Liver (tissue), 9 donors: ENCODE measurements around the gene KRTAP1-1. TPM values are rescaled to one million over a fixed set of nuclear protein-coding genes. Genes with fewer than 3 reads are reported as not detected.

ENCODE experiments used
- DNase-seq: peaks from one replicate; pipeline ENCODE4 v3.0.0-alpha.2; 2017; ENCODE audit warnings: low spot score
- H3K27ac ChIP-seq, 2 donors: one replicate each; pipeline ENCODE4 v1.7.0; 2013; ENCODE audit warnings: inconsistent platforms in 2 of 2, low read length in 2 of 2, control low read depth in 1 of 2, low read depth in 1 of 2, mild to moderate bottlenecking in 1 of 2
- H3K27me3 ChIP-seq, 4 donors: one replicate each; pipeline versions ENCODE4 v1.6.1 to v1.7.0; 2013; ENCODE audit warnings: low read length in 3 of 4, inconsistent platforms in 1 of 4, mild to moderate bottlenecking in 1 of 4, moderate library complexity in 1 of 4; ENCODE audit not compliant: control insufficient read depth in 4 of 4, insufficient read depth in 4 of 4
- H3K36me3 ChIP-seq, 4 donors: one replicate each; pipeline versions ENCODE4 v1.6.1 to v1.7.0; 2013; ENCODE audit warnings: low read length in 3 of 4, mild to moderate bottlenecking in 3 of 4, low read depth in 1 of 4, moderate library complexity in 1 of 4; ENCODE audit not compliant: control insufficient read depth in 4 of 4, insufficient read depth in 3 of 4
- H3K4me1 ChIP-seq, 4 donors: one replicate each; pipeline versions ENCODE4 v1.6.1 to v1.7.0; 2013; ENCODE audit warnings: low read length in 3 of 4, mild to moderate bottlenecking in 3 of 4, moderate library complexity in 1 of 4; ENCODE audit not compliant: control insufficient read depth in 4 of 4, insufficient read depth in 4 of 4
- H3K4me3 ChIP-seq, 3 donors: one replicate each; pipeline versions ENCODE4 v1.6.1 to v1.7.0; 2013; ENCODE audit warnings: low read length in 3 of 3, control low read depth in 1 of 3, low read depth in 1 of 3, mild to moderate bottlenecking in 1 of 3
- H3K9ac ChIP-seq, 2 donors: one replicate each; pipeline ENCODE4 v1.7.0; 2013; ENCODE audit warnings: low read length in 2 of 2, mild to moderate bottlenecking in 2 of 2, moderate library complexity in 2 of 2, control low read depth in 1 of 2, low read depth in 1 of 2
- H3K9me3 ChIP-seq, 4 donors: one replicate each; pipeline versions ENCODE4 v1.6.1 to v1.7.0; 2013; ENCODE audit warnings: low read length in 3 of 4; ENCODE audit not compliant: control insufficient read depth in 4 of 4
- EGR1 ChIP-seq, 2 donors: IDR thresholded peaks; 2 replicates each; pipeline ENCODE4 v1.6.1; 2016 to 2018; ENCODE audit warnings: antibody characterized with exemption in 2 of 2, low read depth in 2 of 2
- FOXA1 ChIP-seq: IDR thresholded peaks from 2 replicates; pipeline ENCODE4 v1.6.1; 2016; ENCODE audit warnings: antibody characterized with exemption
- FOXA2 ChIP-seq: IDR thresholded peaks from 2 replicates; pipeline ENCODE4 v1.6.1; 2016; ENCODE audit warnings: antibody characterized with exemption
- GABPA ChIP-seq, 2 donors: IDR thresholded peaks in 1 of 2; conservative IDR thresholded peaks in 1 of 2; 2 replicates each; pipeline ENCODE4 v1.6.1; 2016; ENCODE audit warnings: antibody characterized with exemption in 2 of 2, mild to moderate bottlenecking in 1 of 2, moderate library complexity in 1 of 2
- HNF4A ChIP-seq, 2 donors: conservative IDR thresholded peaks; 2 replicates each; pipeline ENCODE4 v1.6.1; 2016; ENCODE audit warnings: antibody characterized with exemption in 2 of 2, mild to moderate bottlenecking in 2 of 2
- HNF4G ChIP-seq: IDR thresholded peaks from 2 replicates; pipeline ENCODE4 v1.6.1; 2016; ENCODE audit warnings: antibody characterized with exemption
- JUND ChIP-seq, 2 donors: IDR thresholded peaks; 2 replicates each; pipeline ENCODE4 v1.6.1; 2016; ENCODE audit warnings: antibody characterized with exemption in 2 of 2
- NR2F2 ChIP-seq: IDR thresholded peaks from 2 replicates; pipeline ENCODE4 v1.6.1; 2016; ENCODE audit warnings: antibody characterized with exemption
- RAD21 ChIP-seq, 2 donors: IDR thresholded peaks; 2 replicates each; pipeline ENCODE4 v1.6.1; 2016; ENCODE audit warnings: antibody characterized with exemption in 2 of 2, mild to moderate bottlenecking in 2 of 2
- RXRA ChIP-seq, 2 donors: IDR thresholded peaks; 2 replicates each; pipeline ENCODE4 v1.6.1; 2017 to 2018; ENCODE audit warnings: antibody characterized with exemption in 2 of 2, mild to moderate bottlenecking in 1 of 2
- SP1 ChIP-seq: IDR thresholded peaks from 2 replicates; pipeline ENCODE4 v1.6.1; 2018; ENCODE audit warnings: antibody characterized with exemption, mild to moderate bottlenecking
- TAF1 ChIP-seq: conservative IDR thresholded peaks from 2 replicates; pipeline ENCODE4 v1.6.1; 2016; ENCODE audit warnings: antibody characterized with exemption, mild to moderate bottlenecking
- YY1 ChIP-seq: IDR thresholded peaks from 2 replicates; pipeline ENCODE4 v1.6.1; 2016; ENCODE audit warnings: antibody characterized with exemption, mild to moderate bottlenecking
- polyA plus RNA-seq, 2 donors: library from polyadenylated mRNA; stranded (reverse) in 1 of 2; unstranded in 1 of 2; fragments of 200-250 nt in 1 of 2; fragments of >200 nt in 1 of 2; fragmentation: Nextera tagmentation in 1 of 2; extraction: Ambion mirVana in 1 of 2; gene quantifications; one replicate each; pipeline versions ENCODE4 v1.2.1 to v1.2.3, GENCODE V29; 2013 to 2015
- total RNA-seq, 2 donors: library from RNA; depleted of rRNA; stranded (reverse); fragments of >200 nt; gene quantifications; one replicate each; pipeline ENCODE4 v1.2.3, GENCODE V29; 2014
- TF ChIP-seq, protein P1 (sequence below): IDR thresholded peaks from 2 replicates; pipeline ENCODE4 v1.6.1; 2016; ENCODE audit warnings: antibody characterized with exemption, mild to moderate bottlenecking
- TF ChIP-seq, protein P2 (sequence below): IDR thresholded peaks from 2 replicates; pipeline ENCODE4 v1.6.1; 2016; ENCODE audit warnings: antibody characterized with exemption
- TF ChIP-seq, protein P3 (sequence below): IDR thresholded peaks from 2 replicates; pipeline ENCODE4 v1.6.1; 2016; ENCODE audit warnings: antibody characterized with exemption
- TF ChIP-seq, protein P4 (sequence below): fragments of 150-350 bp; IDR thresholded peaks from 2 replicates; pipeline ENCODE4 v1.5.1; 2017; ENCODE audit warnings: improper control_type of control experiment, low read depth, low read length; ENCODE audit not compliant: missing input control
- TF ChIP-seq, protein P5 (sequence below): IDR thresholded peaks from 2 replicates; pipeline ENCODE4 v1.6.1; 2016; ENCODE audit warnings: antibody characterized with exemption
- donor health status: healthy.
- donor health status: healthy.
- donor health status: healthy.
- donor health status: healthy.
- donor health status: healthy.

The KRTAP1-1 gene
- total and polyA plus RNA-seq, 4 donors, result not detected

DNA sequence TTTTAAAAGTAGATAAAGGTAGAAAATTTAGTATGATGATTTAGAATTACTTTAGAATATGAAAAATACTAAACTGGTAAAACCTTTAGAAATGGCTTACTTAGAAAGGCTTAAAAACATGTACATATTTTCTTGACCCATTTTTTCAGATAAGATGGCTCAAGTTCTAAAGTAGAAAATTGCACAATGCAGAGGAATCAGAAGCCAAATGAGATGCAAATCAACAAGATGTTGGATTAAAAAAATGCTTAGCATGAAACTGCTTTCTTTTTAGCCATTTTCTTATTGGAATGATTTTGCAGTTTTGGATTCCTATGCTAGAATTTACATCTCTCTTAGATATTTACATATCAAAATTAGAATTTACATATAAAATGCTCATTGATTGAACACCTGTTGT lies 30.8 kb downstream of the KRTAP1-1 start:
- H3K9me3 ChIP-seq, result no peaks in the 10 kb centered on the region
- no peaks in the 10 kb centered on the region for H3K4me1 ChIP-seq
- no peak overlapping the region for H3K4me3 ChIP-seq
- no peak for DNase-seq
- H3K27me3 ChIP-seq, result no peaks in the 10 kb centered on the region
- TF ChIP-seq HNF4G (no peak), NR2F2 (no peak), HNF4A (conservative IDR thresholded peaks at IDR 0.05) (no peak), YY1 (no peak), TAF1 (no peak), GABPA (IDR thresholded peaks at IDR 0.05 in 1 of 2, conservative IDR thresholded peaks at IDR 0.05 in 1 of 2) (no peak), EGR1 (IDR thresholded peaks at IDR 0.05; ENCODE audit: low read depth in 2 of 2) (no peak), FOXA2 (no peak), RAD21 (IDR thresholded peaks at IDR 0.05) (no peak), FOXA1 (no peak), JUND (IDR thresholded peaks at IDR 0.05) (no peak), RXRA (IDR thresholded peaks at IDR 0.05) (no peak), SP1 (no peak)
- TF ChIP-seq, protein P1, sequence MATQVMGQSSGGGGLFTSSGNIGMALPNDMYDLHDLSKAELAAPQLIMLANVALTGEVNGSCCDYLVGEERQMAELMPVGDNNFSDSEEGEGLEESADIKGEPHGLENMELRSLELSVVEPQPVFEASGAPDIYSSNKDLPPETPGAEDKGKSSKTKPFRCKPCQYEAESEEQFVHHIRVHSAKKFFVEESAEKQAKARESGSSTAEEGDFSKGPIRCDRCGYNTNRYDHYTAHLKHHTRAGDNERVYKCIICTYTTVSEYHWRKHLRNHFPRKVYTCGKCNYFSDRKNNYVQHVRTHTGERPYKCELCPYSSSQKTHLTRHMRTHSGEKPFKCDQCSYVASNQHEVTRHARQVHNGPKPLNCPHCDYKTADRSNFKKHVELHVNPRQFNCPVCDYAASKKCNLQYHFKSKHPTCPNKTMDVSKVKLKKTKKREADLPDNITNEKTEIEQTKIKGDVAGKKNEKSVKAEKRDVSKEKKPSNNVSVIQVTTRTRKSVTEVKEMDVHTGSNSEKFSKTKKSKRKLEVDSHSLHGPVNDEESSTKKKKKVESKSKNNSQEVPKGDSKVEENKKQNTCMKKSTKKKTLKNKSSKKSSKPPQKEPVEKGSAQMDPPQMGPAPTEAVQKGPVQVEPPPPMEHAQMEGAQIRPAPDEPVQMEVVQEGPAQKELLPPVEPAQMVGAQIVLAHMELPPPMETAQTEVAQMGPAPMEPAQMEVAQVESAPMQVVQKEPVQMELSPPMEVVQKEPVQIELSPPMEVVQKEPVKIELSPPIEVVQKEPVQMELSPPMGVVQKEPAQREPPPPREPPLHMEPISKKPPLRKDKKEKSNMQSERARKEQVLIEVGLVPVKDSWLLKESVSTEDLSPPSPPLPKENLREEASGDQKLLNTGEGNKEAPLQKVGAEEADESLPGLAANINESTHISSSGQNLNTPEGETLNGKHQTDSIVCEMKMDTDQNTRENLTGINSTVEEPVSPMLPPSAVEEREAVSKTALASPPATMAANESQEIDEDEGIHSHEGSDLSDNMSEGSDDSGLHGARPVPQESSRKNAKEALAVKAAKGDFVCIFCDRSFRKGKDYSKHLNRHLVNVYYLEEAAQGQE, result no peak
- TF ChIP-seq, protein P2, sequence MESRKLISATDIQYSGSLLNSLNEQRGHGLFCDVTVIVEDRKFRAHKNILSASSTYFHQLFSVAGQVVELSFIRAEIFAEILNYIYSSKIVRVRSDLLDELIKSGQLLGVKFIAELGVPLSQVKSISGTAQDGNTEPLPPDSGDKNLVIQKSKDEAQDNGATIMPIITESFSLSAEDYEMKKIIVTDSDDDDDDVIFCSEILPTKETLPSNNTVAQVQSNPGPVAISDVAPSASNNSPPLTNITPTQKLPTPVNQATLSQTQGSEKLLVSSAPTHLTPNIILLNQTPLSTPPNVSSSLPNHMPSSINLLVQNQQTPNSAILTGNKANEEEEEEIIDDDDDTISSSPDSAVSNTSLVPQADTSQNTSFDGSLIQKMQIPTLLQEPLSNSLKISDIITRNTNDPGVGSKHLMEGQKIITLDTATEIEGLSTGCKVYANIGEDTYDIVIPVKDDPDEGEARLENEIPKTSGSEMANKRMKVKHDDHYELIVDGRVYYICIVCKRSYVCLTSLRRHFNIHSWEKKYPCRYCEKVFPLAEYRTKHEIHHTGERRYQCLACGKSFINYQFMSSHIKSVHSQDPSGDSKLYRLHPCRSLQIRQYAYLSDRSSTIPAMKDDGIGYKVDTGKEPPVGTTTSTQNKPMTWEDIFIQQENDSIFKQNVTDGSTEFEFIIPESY, result no peak
- TF ChIP-seq, protein P3, sequence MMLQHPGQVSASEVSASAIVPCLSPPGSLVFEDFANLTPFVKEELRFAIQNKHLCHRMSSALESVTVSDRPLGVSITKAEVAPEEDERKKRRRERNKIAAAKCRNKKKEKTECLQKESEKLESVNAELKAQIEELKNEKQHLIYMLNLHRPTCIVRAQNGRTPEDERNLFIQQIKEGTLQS, result no peak
- TF ChIP-seq, protein P4, sequence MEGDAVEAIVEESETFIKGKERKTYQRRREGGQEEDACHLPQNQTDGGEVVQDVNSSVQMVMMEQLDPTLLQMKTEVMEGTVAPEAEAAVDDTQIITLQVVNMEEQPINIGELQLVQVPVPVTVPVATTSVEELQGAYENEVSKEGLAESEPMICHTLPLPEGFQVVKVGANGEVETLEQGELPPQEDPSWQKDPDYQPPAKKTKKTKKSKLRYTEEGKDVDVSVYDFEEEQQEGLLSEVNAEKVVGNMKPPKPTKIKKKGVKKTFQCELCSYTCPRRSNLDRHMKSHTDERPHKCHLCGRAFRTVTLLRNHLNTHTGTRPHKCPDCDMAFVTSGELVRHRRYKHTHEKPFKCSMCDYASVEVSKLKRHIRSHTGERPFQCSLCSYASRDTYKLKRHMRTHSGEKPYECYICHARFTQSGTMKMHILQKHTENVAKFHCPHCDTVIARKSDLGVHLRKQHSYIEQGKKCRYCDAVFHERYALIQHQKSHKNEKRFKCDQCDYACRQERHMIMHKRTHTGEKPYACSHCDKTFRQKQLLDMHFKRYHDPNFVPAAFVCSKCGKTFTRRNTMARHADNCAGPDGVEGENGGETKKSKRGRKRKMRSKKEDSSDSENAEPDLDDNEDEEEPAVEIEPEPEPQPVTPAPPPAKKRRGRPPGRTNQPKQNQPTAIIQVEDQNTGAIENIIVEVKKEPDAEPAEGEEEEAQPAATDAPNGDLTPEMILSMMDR, result no peak
- TF ChIP-seq, protein P5, sequence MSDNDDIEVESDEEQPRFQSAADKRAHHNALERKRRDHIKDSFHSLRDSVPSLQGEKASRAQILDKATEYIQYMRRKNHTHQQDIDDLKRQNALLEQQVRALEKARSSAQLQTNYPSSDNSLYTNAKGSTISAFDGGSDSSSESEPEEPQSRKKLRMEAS, result no peak
- H3K27ac ChIP-seq, result no peak overlapping the region
- no peaks in the 10 kb centered on the region for H3K36me3 ChIP-seq
- no peak overlapping the region for H3K9ac ChIP-seq
